ENCODE data around the gene SND1.

GRCh38 chr7:128037880-128038619, 386.1 kb downstream of the SND1 start:
- TF ChIP-seq CTCF (IDR thresholded peaks at IDR 0.05; ENCODE audit: extremely low read depth in 1 of 2, insufficient read depth in 1 of 2, low read depth in 1 of 2, low read length in 2 of 2) = no peak
- no peak for TF ChIP-seq POLR2A (IDR thresholded peaks at IDR 0.05; ENCODE audit: low read depth, low read length)
- no peak for TF ChIP-seq POLR2AphosphoS5 (IDR thresholded peaks at IDR 0.05; ENCODE audit: insufficient read depth, low read depth, low read length)
- TF ChIP-seq MYC (IDR thresholded peaks at IDR 0.05; ENCODE audit: low read depth, low read length) = no peak
- no peak for TF ChIP-seq EZH2 (IDR thresholded peaks at IDR 0.05; ENCODE audit: borderline replicate concordance, low read depth, low read length, severe bottlenecking)

All from endothelial cell of umbilical vein (primary cell).